GM12878 (cell line): ENCODE results near the gene NAPEPLD.

ENCODE experiments used
- CTCF ChIP-seq, 3 experiments: IDR thresholded peaks in 2 of 3; conservative IDR thresholded peaks in 1 of 3; 2 replicates each; pipeline ENCODE4 v1.5.1; 2011; ENCODE audit warnings: low read depth in 3 of 3, low read length in 3 of 3, mild to moderate bottlenecking in 3 of 3, control low read depth in 2 of 3, moderate library complexity in 2 of 3, inconsistent platforms in 1 of 3, mixed read lengths in 1 of 3; ENCODE audit not compliant: control insufficient read depth in 2 of 3, insufficient read depth in 1 of 3; ENCODE audit errors: extremely low read depth in 1 of 3
- JUND ChIP-seq: IDR thresholded peaks from 2 replicates; pipeline ENCODE4 v1.6.1; 2012; ENCODE audit warnings: low read depth, mild to moderate bottlenecking, low read length, improper control_type of control experiment, moderate library complexity
- TF ChIP-seq, protein P1 (sequence below): fragments of 450-650 bp; formaldehyde crosslinking; IDR thresholded peaks from 2 replicates; pipeline ENCODE4 v1.4.0; 2020; ENCODE audit warnings: mild to moderate bottlenecking, moderate library complexity

GRCh38 chr7:103124429-103124979 is 24.4 kb downstream of the NAPEPLD start:
- TF ChIP-seq CTCF (IDR thresholded peaks at IDR 0.05 in 2 of 3, conservative IDR thresholded peaks at IDR 0.05 in 1 of 3; ENCODE audit: control insufficient read depth in 2 of 3, extremely low read depth in 1 of 3, insufficient read depth in 1 of 3, low read depth in 3 of 3, low read length in 3 of 3): no peak
- TF ChIP-seq, protein P1, sequence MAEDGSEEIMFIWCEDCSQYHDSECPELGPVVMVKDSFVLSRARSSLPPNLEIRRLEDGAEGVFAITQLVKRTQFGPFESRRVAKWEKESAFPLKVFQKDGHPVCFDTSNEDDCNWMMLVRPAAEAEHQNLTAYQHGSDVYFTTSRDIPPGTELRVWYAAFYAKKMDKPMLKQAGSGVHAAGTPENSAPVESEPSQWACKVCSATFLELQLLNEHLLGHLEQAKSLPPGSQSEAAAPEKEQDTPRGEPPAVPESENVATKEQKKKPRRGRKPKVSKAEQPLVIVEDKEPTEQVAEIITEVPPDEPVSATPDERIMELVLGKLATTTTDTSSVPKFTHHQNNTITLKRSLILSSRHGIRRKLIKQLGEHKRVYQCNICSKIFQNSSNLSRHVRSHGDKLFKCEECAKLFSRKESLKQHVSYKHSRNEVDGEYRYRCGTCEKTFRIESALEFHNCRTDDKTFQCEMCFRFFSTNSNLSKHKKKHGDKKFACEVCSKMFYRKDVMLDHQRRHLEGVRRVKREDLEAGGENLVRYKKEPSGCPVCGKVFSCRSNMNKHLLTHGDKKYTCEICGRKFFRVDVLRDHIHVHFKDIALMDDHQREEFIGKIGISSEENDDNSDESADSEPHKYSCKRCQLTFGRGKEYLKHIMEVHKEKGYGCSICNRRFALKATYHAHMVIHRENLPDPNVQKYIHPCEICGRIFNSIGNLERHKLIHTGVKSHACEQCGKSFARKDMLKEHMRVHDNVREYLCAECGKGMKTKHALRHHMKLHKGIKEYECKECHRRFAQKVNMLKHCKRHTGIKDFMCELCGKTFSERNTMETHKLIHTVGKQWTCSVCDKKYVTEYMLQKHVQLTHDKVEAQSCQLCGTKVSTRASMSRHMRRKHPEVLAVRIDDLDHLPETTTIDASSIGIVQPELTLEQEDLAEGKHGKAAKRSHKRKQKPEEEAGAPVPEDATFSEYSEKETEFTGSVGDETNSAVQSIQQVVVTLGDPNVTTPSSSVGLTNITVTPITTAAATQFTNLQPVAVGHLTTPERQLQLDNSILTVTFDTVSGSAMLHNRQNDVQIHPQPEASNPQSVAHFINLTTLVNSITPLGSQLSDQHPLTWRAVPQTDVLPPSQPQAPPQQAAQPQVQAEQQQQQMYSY (CRISPR knock-in tag): no peak
- no peak for TF ChIP-seq JUND
